Right forelimb (tissue), 1 donor: ENCODE results near the gene NTSR1.
A peak's percentile ranks its signal among the peaks of the same experiment; 100 is the strongest.

Experiments used
- DNase-seq: peaks from one replicate; pipeline ENCODE4 v3.0.0-alpha.2; 2018

Gene NTSR1

GRCh38 chr20:62805711-62806382 is 97.2 kb downstream of the NTSR1 start:
- DNase-seq, result no peak

GRCh38 chr20:62806383-62807050 is 97.9 kb downstream of the NTSR1 start:
- no peak for DNase-seq

GRCh38 chr20:62807444-62808210 is 99.0 kb downstream of the NTSR1 start:
- DNase-seq, result no peak

GRCh38 chr20:62808211-62808865 is 99.7 kb downstream of the NTSR1 start:
- peak; percentile 85 for DNase-seq

GRCh38 chr20:62809530-62810428 is 101.1 kb downstream of the NTSR1 start:
- no peak for DNase-seq

GRCh38 chr20:62811320-62811719 is 102.7 kb downstream of the NTSR1 start:
- DNase-seq, result no peak

- no peak for DNase-seq
Measured at GRCh38 chr20:62811720-62812119, 103.1 kb downstream of the NTSR1 start.
